ENCODE results near the gene PRKCQ.

DNA sequence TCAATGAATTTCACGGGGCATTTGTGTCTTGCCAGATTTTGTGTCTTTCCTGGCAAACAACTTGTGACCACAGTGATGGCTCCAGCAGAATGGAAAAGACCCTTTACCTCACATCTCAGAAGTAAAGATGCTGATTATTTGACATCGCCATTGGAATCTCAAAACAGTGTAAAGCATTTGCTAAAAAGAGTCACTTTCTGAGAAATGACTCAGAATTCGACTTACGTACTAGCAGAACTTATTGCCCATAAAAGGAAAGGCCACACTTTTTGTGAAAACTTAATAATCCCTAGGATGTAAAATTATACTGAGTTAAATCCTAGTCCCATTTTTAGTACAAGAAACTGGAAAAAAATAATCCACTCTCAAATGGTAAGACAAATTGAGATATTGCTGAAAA is 35.9 kb upstream of the PRKCQ start:
- TF ChIP-seq POLR2A (IDR thresholded peaks at IDR 0.05; ENCODE audit: low read length) (no peak), GATA1 (IDR thresholded peaks at IDR 0.05; ENCODE audit: low read depth, low read length) (no peak)

Measured in erythroblast (primary cell).